ENCODE data around the gene EPAS1. TPM values are rescaled to one million over a fixed set of nuclear protein-coding genes. Genes with fewer than 3 reads are reported as not detected.
"Not testable (repeated sequence)": the region's sequence is repeated elsewhere in the genome, so short reads cannot be mapped to it uniquely, and the experiment has no call there.

The EPAS1 gene
- total RNA-seq, 1 experiment from 2014 or later: 55.9 TPM

DNA sequence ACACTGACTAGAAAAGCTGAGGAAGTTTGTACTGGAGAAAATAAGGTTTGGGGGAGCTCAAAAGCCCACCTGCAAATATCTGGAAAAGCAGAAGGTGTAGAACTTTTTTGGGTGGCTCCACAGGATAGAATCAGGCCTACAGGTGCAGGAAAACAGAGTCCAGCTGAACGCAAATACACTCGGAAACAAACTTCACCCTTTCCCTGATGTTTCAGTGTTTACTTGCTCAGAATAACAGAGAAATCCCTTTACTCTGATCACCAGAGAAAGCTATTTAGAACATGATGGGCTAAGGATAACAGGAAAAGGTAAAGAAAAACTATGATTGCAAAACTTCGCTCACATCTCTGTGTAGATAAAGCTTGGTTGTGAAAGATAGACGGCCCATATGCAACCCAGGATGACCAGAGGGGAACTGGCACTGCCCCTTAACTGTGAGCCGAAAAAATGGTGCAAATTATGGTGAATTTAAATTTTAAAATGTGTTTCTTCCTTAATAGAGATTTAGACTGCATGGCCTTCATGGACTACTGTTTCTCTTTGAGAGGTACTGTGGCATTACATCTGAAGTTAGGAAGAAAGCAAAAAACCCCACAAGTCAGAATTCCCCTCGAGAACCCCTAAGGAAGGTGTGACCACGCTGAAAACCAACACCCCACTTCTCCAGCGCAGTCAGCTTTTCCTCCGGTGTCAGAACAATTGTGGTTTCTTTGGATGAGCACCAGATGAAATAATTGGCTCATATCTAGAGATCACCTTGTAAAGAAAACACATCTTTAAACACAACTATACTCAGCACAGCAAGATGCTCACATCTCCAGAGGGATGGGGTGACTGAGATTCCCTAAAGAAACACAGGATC lies 97.7 kb downstream of the EPAS1 start:
- Histone ChIP-seq H3K9ac (ENCODE audit: low read length) (no peak overlapping the region), H3K4me1 (ENCODE audit: control insufficient read depth in 1 of 2, insufficient read depth in 2 of 2, low read length in 2 of 2) (peaks cover 0 to 4% of the 10 kb centered on the region in 2 experiments; a peak in 1 of 4 replicates), H4K20me1 (ENCODE audit: insufficient read depth) (no peaks in the 10 kb centered on the region), H3K27ac (ENCODE audit: low read depth, low read length) (no peak overlapping the region), H2AFZ (ENCODE audit: low read depth, low read length, poor library complexity, severe bottlenecking) (no peak overlapping the region), H3K9me2 (ENCODE audit: insufficient read depth) (no peaks in the 10 kb centered on the region), H3K9me3 (ENCODE audit: control insufficient read depth in 1 of 2, insufficient read depth in 1 of 2, low read depth in 1 of 2, low read length in 2 of 2) (no peaks in the 10 kb centered on the region), H3K27me3 (ENCODE audit: insufficient read depth, low read length) (no peaks in the 10 kb centered on the region), H3K79me2 (ENCODE audit: insufficient read depth, low read length) (no peaks in the 10 kb centered on the region), H3K4me3 (replicated peaks in 1 of 2; ENCODE audit: low read depth in 1 of 2, low read length in 2 of 2) (no peak overlapping the region), H3K4me2 (ENCODE audit: low read length) (no peak overlapping the region), H3K36me3 (ENCODE audit: control insufficient read depth in 1 of 2, insufficient read depth in 2 of 2, low read length in 2 of 2) (no peaks in the 10 kb centered on the region)
- ChIA-PET POLR2A (no interaction called here), RAD21 (ENCODE audit: low non-redundant PET in 1 of 2, low total read pairs in 2 of 2, uncharacterized antibody in 2 of 2, unreplicated experiment in 2 of 2) (no interaction called here), CTCF (no interaction called here)
- ATAC-seq: no peak
- intact Hi-C loops (cut with micrococcal nuclease): no loop called here
- no peak for DNase-seq (ENCODE audit: low read depth, low spot score)
- no TSS peak for BruUV-seq (replicated peaks)
- TF ChIP-seq SIN3A (IDR thresholded peaks at IDR 0.05; ENCODE audit: low read depth) (no peak), POLR2A (IDR thresholded peaks at IDR 0.05; ENCODE audit: borderline replicate concordance, extremely low read depth, insufficient read depth, insufficient read length) (no peak), EZH2phosphoT487 (IDR thresholded peaks at IDR 0.05; ENCODE audit: borderline replicate concordance) (no peak), ZFX (IDR thresholded peaks at IDR 0.05) (no peak), ELF1 (IDR thresholded peaks at IDR 0.05; ENCODE audit: borderline replicate concordance, low read depth) (no peak), SP1 (IDR thresholded peaks at IDR 0.05; ENCODE audit: low read depth) (no peak), RAD21 (IDR thresholded peaks at IDR 0.05; ENCODE audit: low read depth) (no peak), EGR1 (IDR thresholded peaks at IDR 0.05; ENCODE audit: low read depth) (no peak), TCF7L2 (IDR thresholded peaks at IDR 0.05; ENCODE audit: borderline replicate concordance, extremely low read depth, insufficient read depth, insufficient read length) (no peak)
- TF ChIP-seq, protein P1, sequence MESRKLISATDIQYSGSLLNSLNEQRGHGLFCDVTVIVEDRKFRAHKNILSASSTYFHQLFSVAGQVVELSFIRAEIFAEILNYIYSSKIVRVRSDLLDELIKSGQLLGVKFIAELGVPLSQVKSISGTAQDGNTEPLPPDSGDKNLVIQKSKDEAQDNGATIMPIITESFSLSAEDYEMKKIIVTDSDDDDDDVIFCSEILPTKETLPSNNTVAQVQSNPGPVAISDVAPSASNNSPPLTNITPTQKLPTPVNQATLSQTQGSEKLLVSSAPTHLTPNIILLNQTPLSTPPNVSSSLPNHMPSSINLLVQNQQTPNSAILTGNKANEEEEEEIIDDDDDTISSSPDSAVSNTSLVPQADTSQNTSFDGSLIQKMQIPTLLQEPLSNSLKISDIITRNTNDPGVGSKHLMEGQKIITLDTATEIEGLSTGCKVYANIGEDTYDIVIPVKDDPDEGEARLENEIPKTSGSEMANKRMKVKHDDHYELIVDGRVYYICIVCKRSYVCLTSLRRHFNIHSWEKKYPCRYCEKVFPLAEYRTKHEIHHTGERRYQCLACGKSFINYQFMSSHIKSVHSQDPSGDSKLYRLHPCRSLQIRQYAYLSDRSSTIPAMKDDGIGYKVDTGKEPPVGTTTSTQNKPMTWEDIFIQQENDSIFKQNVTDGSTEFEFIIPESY (IDR thresholded peaks at IDR 0.05; ENCODE audit: extremely low read depth, insufficient replicate concordance, low read length): no peak
- TF ChIP-seq, protein P2, sequence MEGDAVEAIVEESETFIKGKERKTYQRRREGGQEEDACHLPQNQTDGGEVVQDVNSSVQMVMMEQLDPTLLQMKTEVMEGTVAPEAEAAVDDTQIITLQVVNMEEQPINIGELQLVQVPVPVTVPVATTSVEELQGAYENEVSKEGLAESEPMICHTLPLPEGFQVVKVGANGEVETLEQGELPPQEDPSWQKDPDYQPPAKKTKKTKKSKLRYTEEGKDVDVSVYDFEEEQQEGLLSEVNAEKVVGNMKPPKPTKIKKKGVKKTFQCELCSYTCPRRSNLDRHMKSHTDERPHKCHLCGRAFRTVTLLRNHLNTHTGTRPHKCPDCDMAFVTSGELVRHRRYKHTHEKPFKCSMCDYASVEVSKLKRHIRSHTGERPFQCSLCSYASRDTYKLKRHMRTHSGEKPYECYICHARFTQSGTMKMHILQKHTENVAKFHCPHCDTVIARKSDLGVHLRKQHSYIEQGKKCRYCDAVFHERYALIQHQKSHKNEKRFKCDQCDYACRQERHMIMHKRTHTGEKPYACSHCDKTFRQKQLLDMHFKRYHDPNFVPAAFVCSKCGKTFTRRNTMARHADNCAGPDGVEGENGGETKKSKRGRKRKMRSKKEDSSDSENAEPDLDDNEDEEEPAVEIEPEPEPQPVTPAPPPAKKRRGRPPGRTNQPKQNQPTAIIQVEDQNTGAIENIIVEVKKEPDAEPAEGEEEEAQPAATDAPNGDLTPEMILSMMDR (IDR thresholded peaks at IDR 0.05 in 2 of 3, conservative IDR thresholded peaks at IDR 0.05 in 1 of 3; ENCODE audit: borderline replicate concordance in 1 of 3, insufficient read depth in 1 of 3, low read depth in 2 of 3, low read length in 2 of 3): no peak

DNA sequence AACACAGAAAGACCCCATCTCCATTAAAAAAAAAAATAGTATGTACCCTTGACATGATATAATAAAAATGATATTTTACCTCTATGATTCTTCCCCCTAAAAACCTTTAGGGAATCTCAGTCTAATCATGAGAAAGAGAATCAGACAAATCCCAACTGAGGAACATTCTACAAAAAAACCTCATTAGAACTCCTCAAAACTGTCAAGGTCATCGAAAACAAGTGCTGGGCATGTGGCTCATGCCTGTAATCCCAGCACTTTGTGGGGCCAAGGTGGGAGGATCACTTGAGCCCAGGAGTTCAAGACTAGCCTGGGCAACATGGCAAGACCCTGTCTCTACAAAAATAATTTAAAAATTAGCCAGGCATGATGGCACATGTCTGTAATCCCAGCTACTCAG lies 98.5 kb downstream of the EPAS1 start:
- POLR2A ChIA-PET; H3K4me2 ChIP-seq (ENCODE audit: low read length); BruUV-seq (replicated peaks); H3K4me3 ChIP-seq (replicated peaks in 1 of 2; ENCODE audit: low read depth in 1 of 2, low read length in 2 of 2); H3K9me3 ChIP-seq (ENCODE audit: control insufficient read depth in 1 of 2, insufficient read depth in 1 of 2, low read depth in 1 of 2, low read length in 2 of 2); H3K9me2 ChIP-seq (ENCODE audit: insufficient read depth); H3K27ac ChIP-seq (ENCODE audit: low read depth, low read length); CTCF ChIA-PET; DNase-seq (ENCODE audit: low read depth, low spot score); intact Hi-C loops (cut with micrococcal nuclease); H2AFZ ChIP-seq (ENCODE audit: low read depth, low read length, poor library complexity, severe bottlenecking); ATAC-seq; H3K4me1 ChIP-seq (ENCODE audit: control insufficient read depth in 1 of 2, insufficient read depth in 2 of 2, low read length in 2 of 2); H3K36me3 ChIP-seq (ENCODE audit: control insufficient read depth in 1 of 2, insufficient read depth in 2 of 2, low read length in 2 of 2); H3K27me3 ChIP-seq (ENCODE audit: insufficient read depth, low read length); H3K9ac ChIP-seq (ENCODE audit: low read length); H4K20me1 ChIP-seq (ENCODE audit: insufficient read depth); RAD21 ChIA-PET (ENCODE audit: low non-redundant PET in 1 of 2, low total read pairs in 2 of 2, uncharacterized antibody in 2 of 2, unreplicated experiment in 2 of 2); H3K79me2 ChIP-seq (ENCODE audit: insufficient read depth, low read length): not testable (repeated sequence)

Measured in HCT116 (cell line).